A549 (cell line): ENCODE data around the gene NFE2. TPM values are rescaled to one million over a fixed set of nuclear protein-coding genes. Genes with fewer than 3 reads are reported as not detected.

ENCODE experiments used
- ATAC-seq, 2 experiments: fragments of 200-7000 bp in 1 of 2; fragments of >200 bp in 1 of 2; cut with Nextera tagmentation in 1 of 2; cut with Tn5 transposase in 1 of 2; 3 replicates each; pipeline versions ENCODE4 v1.8.0 to v1.9.1; 2018 to 2020; ENCODE audit warnings: mild to moderate bottlenecking in 1 of 2, moderate library complexity in 1 of 2
- CTCF ChIA-PET: fragments of 300-600 bp; sonication (Branson Sonifier 250); formaldehyde crosslinking; extraction: SDS; loops from one replicate; lab custom pipeline; 2021; ENCODE audit warnings: antibody characterized with exemption, inconsistent platforms; lab: Yijun Ruan, JAX
- POLR2A ChIA-PET: fragments of 350-600 bp; formaldehyde crosslinking; extraction: SDS; loops from one replicate; lab custom pipeline; 2021; ENCODE audit warnings: antibody characterized with exemption, inconsistent platforms; lab: Yijun Ruan, JAX
- DNase-seq, 2 experiments: peaks; one replicate each; pipeline versions ENCODE4 v3.0.0 to v3.0.0-alpha.2; 2011 to 2016; ENCODE audit warnings: low read depth in 1 of 2, low spot score in 1 of 2
- FAIRE-seq: peaks from 2 replicates; lab custom pipeline; 2011; peaks lifted over from hg19 to GRCh38; lab: Jason Lieb, UNC
- H3K27ac ChIP-seq, 2 experiments: fragments of >200 bp; sonication (Bioruptor Twin); formaldehyde crosslinking; 3 replicates each; pipeline ENCODE4 v1.5.1; 2016 to 2017
- H3K4me1 ChIP-seq: fragments of >200 bp; sonication (Bioruptor Twin); formaldehyde crosslinking; 3 replicates; pipeline ENCODE4 v1.6.1; 2016
- H3K4me2 ChIP-seq: fragments of >200 bp; sonication (Bioruptor Twin); formaldehyde crosslinking; 3 replicates; pipeline ENCODE4 v1.6.1; 2016
- H3K4me3 ChIP-seq: fragments of >200 bp; sonication (Bioruptor Twin); formaldehyde crosslinking; 3 replicates; pipeline ENCODE4 v1.5.1; 2016
- H3K9me3 ChIP-seq: fragments of >200 bp; sonication (Bioruptor Twin); formaldehyde crosslinking; 3 replicates; pipeline ENCODE4 v1.6.1; 2016
- BHLHE40 ChIP-seq: IDR thresholded peaks from 2 replicates; pipeline ENCODE4 v1.6.1; 2012; ENCODE audit warnings: low read depth, low read length, inconsistent platforms
- EHF ChIP-seq: fragments of 250-450 bp; sonication (Bioruptor Pico); IDR thresholded peaks from 2 replicates; pipeline ENCODE4 v1.5.0; 2020; ENCODE audit warnings: mild to moderate bottlenecking
- JUNB ChIP-seq: fragments of >200 bp; sonication (Bioruptor Twin); formaldehyde crosslinking; IDR thresholded peaks from 2 replicates; pipeline ENCODE4 v1.6.1; 2016
- KDM1A ChIP-seq: fragments of 200-600 bp; sonication (generic); IDR thresholded peaks from 2 replicates; pipeline ENCODE4 v1.6.1; 2016; ENCODE audit warnings: low read depth, mild to moderate bottlenecking
- MAFK ChIP-seq: fragments of 450-650 bp; IDR thresholded peaks from 2 replicates; pipeline ENCODE4 v1.6.1; 2014; ENCODE audit not compliant: partially characterized antibody
- MYC ChIP-seq: IDR thresholded peaks from 2 replicates; pipeline ENCODE4 v1.6.1; 2012; ENCODE audit warnings: mild to moderate bottlenecking, inconsistent platforms, low read length, improper control_type of control experiment, borderline replicate concordance
- POLR2AphosphoS2 ChIP-seq: conservative IDR thresholded peaks from 2 replicates; pipeline ENCODE4 v1.6.1; 2012; ENCODE audit warnings: low read length, improper control_type of control experiment, inconsistent platforms
- RFX5 ChIP-seq: fragments of 450-650 bp; IDR thresholded peaks from 2 replicates; pipeline ENCODE4 v1.7.1; 2014; ENCODE audit warnings: antibody characterized with exemption, mild to moderate bottlenecking, moderate library complexity
- SMC3 ChIP-seq: fragments of >200 bp; sonication (Bioruptor Twin); formaldehyde crosslinking; IDR thresholded peaks from 3 replicates; pipeline ENCODE4 v1.6.1; 2018; ENCODE audit warnings: inconsistent platforms
- SREBF2 ChIP-seq: fragments of 450-650 bp; IDR thresholded peaks from 2 replicates; pipeline ENCODE4 v1.6.1; 2014; ENCODE audit warnings: mild to moderate bottlenecking, moderate library complexity
- ZNF302 ChIP-seq: fragments of 250-450 bp; sonication (Bioruptor Pico); IDR thresholded peaks from 2 replicates; pipeline ENCODE4 v1.9.0; 2021; ENCODE audit warnings: inconsistent platforms, mild to moderate bottlenecking, moderate library complexity
- WGBS: methylation state at CpG from one replicate; pipeline ENCODE4 v1.1.6; 2017; ENCODE audit errors: missing lambda C conversion rate; 5-methylcytosine and 5-hydroxymethylcytosine counted together
- polyA plus RNA-seq, 4 experiments: library from polyadenylated mRNA; depleted of rRNA in 3 of 4; stranded (reverse); fragments of >200 nt; fragmentation: RNase III in 1 of 4; extraction: RNeasy Plus Mini Kit Qiagen cat#74134 plus additional on column Dnase treatment in 1 of 4; gene quantifications; 2 replicates in 3 of 4; 3 replicates in 1 of 4; pipeline ENCODE4 v1.2.3, GENCODE V29; 2011 to 2017
- TF ChIP-seq, protein P1 (sequence below): fragments of >200 bp; sonication (Bioruptor Twin); formaldehyde crosslinking; IDR thresholded peaks from 3 replicates; pipeline ENCODE4 v1.5.1; 2016
- TF ChIP-seq, protein P2 (sequence below): fragments of >200 bp; sonication (Bioruptor Twin); formaldehyde crosslinking; IDR thresholded peaks from 2 replicates; pipeline ENCODE4 v1.6.1; 2016
- TF ChIP-seq, protein P3 (sequence below): IDR thresholded peaks from 2 replicates; pipeline ENCODE4 v1.6.1; 2012
- TF ChIP-seq, protein P4 (sequence below): fragments of 250-450 bp; sonication (Bioruptor Pico); IDR thresholded peaks from 2 replicates; pipeline ENCODE4 v1.5.0; 2020; ENCODE audit warnings: low read depth, mild to moderate bottlenecking, moderate library complexity

Gene NFE2
- polyA plus RNA-seq, 2 of the 4 experiments (the other 2 are of a cell fraction), result 0.30 to 0.52 TPM

DNA sequence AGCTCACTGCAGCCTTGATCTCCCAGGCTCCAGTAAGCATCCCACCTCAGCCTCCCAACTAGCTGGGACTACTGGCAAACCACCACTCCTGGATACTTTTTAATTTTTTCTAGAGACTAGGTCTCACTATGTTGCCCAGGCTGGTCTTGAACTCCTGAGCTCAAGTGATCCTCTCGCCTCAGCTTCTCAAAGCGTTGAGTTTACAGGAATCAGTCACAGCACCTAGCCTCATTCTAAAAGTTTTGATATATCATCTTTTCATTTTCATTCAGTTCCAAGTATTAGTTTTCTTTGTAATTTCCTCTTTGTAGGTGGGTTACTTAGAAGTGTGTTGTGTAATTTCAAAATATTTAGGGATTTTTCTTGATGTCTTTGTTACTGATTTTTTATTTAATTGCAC is 30.5 kb downstream of the NFE2 start:
- Histone ChIP-seq H3K4me2 (no peak overlapping the region), H3K4me1 (no peaks in the 10 kb centered on the region), H3K4me3 (no peak overlapping the region), H3K27ac (no peak overlapping the region), H3K9me3 (no peaks in the 10 kb centered on the region)
- FAIRE-seq, result no peak
- POLR2A ChIA-PET, result interaction anchor here (1.0 kb wide), 1 partner anchor 10 kb away, joined by 6 read pairs; the partner anchor contains the start of genes CBX5 and HNRNPA1
- DNase-seq, result no peak
- CTCF ChIA-PET, result interaction anchor here (1.3 kb wide), 1 partner anchor 50 kb away, joined by 3 read pairs; no protein-coding TSS in a partner anchor
- 96% methylated on average over 2 of the region's 2 CpGs for WGBS
- no peak for TF ChIP-seq POLR2AphosphoS2
- TF ChIP-seq, protein P1, sequence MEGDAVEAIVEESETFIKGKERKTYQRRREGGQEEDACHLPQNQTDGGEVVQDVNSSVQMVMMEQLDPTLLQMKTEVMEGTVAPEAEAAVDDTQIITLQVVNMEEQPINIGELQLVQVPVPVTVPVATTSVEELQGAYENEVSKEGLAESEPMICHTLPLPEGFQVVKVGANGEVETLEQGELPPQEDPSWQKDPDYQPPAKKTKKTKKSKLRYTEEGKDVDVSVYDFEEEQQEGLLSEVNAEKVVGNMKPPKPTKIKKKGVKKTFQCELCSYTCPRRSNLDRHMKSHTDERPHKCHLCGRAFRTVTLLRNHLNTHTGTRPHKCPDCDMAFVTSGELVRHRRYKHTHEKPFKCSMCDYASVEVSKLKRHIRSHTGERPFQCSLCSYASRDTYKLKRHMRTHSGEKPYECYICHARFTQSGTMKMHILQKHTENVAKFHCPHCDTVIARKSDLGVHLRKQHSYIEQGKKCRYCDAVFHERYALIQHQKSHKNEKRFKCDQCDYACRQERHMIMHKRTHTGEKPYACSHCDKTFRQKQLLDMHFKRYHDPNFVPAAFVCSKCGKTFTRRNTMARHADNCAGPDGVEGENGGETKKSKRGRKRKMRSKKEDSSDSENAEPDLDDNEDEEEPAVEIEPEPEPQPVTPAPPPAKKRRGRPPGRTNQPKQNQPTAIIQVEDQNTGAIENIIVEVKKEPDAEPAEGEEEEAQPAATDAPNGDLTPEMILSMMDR, result no peak
- ATAC-seq, result peak in 1 of 2 experiments; percentile 21; a peak in 2 of 6 replicates

DNA sequence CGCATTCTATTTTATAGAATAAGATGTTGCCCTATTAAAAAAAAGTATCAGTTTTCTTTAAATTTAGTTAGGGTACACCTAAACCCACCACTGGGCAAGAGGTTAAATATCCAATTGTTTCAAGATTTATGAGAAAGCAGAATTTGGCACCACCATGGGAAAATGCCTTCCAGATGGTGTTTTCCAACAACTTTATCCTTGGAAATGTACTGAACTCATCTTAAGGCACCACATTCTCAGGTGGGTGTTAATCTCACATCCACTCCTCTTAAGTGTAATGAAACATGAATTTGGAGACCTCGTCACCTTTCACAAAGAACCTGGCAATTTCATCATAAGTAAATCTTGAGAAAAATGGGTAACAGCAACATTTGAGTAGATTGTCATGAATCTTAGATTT is 34.0 kb downstream of the NFE2 start:
- Histone ChIP-seq H3K27ac (no peak overlapping the region), H3K9me3 (no peaks in the 10 kb centered on the region), H3K4me2 (no peak overlapping the region), H3K4me1 (peaks cover 16% of the 10 kb centered on the region), H3K4me3 (no peak overlapping the region)
- no peak for ATAC-seq
- POLR2A ChIA-PET, result interaction anchor here (2.9 kb wide), 1 partner anchor 13 kb away, joined by 11 read pairs; the partner anchor contains the start of genes CBX5 and HNRNPA1
- WGBS, result 96% methylated on average over 2 of the region's 2 CpGs
- DNase-seq, result no peak
- no peak for FAIRE-seq
- TF ChIP-seq EHF (CRISPR knock-in tag) (no peak), BHLHE40 (no peak), RFX5 (no peak), KDM1A (no peak), SREBF2 (no peak), ZNF302 (CRISPR knock-in tag) (no peak), MAFK (no peak), JUNB (no peak), SMC3 (no peak), MYC (no peak)
- TF ChIP-seq, protein P2, sequence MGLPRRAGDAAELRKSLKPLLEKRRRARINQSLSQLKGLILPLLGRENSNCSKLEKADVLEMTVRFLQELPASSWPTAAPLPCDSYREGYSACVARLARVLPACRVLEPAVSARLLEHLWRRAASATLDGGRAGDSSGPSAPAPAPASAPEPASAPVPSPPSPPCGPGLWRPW, result no peak
- TF ChIP-seq, protein P1, result no peak
- CTCF ChIA-PET, result interaction anchor here (0.6 to 2.4 kb wide), 2 partner anchors 15 to 234 kb away, joined by 4 to 14 read pairs; partner anchors contain the start of gene HOXC5

DNA sequence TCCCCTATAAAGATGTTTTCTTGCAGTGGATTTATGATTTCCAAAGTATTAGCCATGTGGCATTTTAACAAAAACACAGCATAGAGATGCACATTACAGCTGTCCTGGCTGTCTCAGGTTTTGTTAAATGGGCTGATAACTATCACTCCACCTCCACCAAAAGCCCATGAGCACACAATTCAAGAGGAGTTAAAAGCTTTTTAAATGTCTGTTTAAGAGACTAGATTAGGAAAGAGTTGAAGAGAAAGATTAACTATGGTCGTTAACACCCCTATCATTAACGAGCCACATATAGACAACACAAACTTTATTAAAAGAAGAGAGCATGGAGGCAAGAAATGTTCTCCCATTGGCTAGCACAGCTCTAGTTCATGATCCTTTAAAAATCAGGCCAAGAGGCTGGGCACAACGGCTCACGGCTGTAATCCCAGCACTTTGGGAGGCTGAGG is 35.4 kb downstream of the NFE2 start:
- 85% methylated on average over 4 of the region's 4 CpGs for WGBS
- H3K4me1 ChIP-seq, result peaks cover 30% of the 10 kb centered on the region
- no peak for ATAC-seq
- no peak for DNase-seq
- CTCF ChIA-PET, result interaction anchor here (0.7 to 2.3 kb wide), 10 partner anchors 14 to 105 kb away, joined by 3 to 8 read pairs (median 4); no protein-coding TSS in a partner anchor
- POLR2A ChIA-PET, result interaction anchor here (1.2 kb wide), 1 partner anchor 15 kb away, joined by 8 read pairs; the partner anchor contains the start of genes CBX5 and HNRNPA1
- no peak overlapping the region for H3K4me2 ChIP-seq
- H3K27ac ChIP-seq, result no peak overlapping the region
- TF ChIP-seq ZNF302 (CRISPR knock-in tag), result no peak
- TF ChIP-seq, protein P3, sequence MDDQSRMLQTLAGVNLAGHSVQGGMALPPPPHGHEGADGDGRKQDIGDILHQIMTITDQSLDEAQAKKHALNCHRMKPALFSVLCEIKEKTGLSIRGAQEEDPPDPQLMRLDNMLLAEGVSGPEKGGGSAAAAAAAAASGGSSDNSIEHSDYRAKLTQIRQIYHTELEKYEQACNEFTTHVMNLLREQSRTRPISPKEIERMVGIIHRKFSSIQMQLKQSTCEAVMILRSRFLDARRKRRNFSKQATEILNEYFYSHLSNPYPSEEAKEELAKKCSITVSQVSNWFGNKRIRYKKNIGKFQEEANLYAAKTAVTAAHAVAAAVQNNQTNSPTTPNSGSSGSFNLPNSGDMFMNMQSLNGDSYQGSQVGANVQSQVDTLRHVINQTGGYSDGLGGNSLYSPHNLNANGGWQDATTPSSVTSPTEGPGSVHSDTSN, result no peak
- TF ChIP-seq, protein P4, sequence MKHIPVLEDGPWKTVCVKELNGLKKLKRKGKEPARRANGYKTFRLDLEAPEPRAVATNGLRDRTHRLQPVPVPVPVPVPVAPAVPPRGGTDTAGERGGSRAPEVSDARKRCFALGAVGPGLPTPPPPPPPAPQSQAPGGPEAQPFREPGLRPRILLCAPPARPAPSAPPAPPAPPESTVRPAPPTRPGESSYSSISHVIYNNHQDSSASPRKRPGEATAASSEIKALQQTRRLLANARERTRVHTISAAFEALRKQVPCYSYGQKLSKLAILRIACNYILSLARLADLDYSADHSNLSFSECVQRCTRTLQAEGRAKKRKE (CRISPR knock-in tag), result no peak
- no peaks in the 10 kb centered on the region for H3K9me3 ChIP-seq
- no peak overlapping the region for H3K4me3 ChIP-seq
- FAIRE-seq, result no peak
